ENCODE measurements around the gene ALOX15. TPM values are rescaled to one million over a fixed set of nuclear protein-coding genes. Genes with fewer than 3 reads are reported as not detected.

The ALOX15 gene
- total RNA-seq, 1 experiment from 2014 or later = not detected

DNA sequence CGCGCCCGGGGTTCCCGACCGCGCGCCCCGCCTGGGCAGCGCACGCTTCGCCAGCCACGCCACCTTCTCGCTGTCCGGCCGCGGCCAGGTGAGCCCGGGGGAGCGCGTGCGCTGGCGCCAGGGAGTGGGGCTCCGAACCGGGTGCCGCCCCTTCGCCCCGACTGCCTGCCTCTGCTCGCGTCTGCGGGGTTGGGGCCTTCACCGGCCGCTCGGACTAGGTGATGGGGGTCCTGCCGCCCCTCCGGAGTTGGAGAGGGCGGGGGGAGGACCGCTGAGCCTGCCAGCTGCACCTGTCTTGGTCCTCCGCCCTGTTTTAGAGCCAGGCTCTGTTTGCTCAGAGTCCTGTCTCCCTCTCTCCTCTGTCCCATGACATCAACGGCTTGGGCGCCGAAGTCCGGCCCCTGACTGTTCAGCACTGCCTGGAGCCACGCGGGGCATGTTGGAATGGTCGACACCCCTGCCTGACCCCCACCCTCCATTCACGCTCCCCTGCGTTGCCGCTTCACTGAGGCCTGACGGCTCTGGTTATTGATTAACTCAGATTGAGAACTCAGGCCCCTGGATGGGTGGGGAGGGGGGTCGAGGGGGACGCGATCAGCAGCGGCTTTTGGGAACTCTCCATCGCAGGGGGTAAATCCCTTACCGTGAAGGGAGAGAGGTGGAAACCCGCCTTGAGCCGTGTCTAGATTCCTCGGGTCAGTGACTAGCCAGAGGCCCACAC, 56.4 kb downstream of the ALOX15 start:
- H3K36me3 ChIP-seq (ENCODE audit: control insufficient read depth, insufficient read depth, low read length) = no peaks in the 10 kb centered on the region
- DNase-seq (ENCODE audit: low read depth, low spot score) (no peak), ATAC-seq (no peak)
- intact Hi-C loops (cut with micrococcal nuclease; ENCODE audit: unreplicated experiment) = no loop called here
- CTCF ChIA-PET = no interaction called here
- no peaks in the 10 kb centered on the region for H3K9me3 ChIP-seq (ENCODE audit: control insufficient read depth, insufficient read depth, low read depth, low read length)
- no peak overlapping the region for H3K27ac ChIP-seq (ENCODE audit: low read length)
- in situ Hi-C loops (cut with HindIII; ENCODE audit: low pct_unique_long_range_greater_than_20kb, low sequenced_read_pairs) = no loop called here
- no peaks in the 10 kb centered on the region; the same call in 1 of the 2 replicates for H3K27me3 ChIP-seq (ENCODE audit: control insufficient read depth, insufficient read depth, low read length)
- BruUV-seq (replicated peaks) = no TSS peak
- H3K4me1 ChIP-seq (ENCODE audit: control insufficient read depth, insufficient read depth, low read length) = no peaks in the 10 kb centered on the region
- POLR2A ChIA-PET = no interaction called here
- no peak overlapping the region for H3K4me3 ChIP-seq (ENCODE audit: low read depth in 2 of 2, low read length in 2 of 2)
- TF ChIP-seq POLR2AphosphoS5 (IDR thresholded peaks at IDR 0.05; ENCODE audit: low read depth, low read length) (no peak), CTCF (IDR thresholded peaks at IDR 0.05) (no peak), TCF7L2 (IDR thresholded peaks at IDR 0.05; ENCODE audit: low read depth, low read length) (no peak), REST (IDR thresholded peaks at IDR 0.05; ENCODE audit: insufficient read depth in 1 of 2, low read depth in 2 of 2, low read length in 1 of 2) (no peak), SIN3A (IDR thresholded peaks at IDR 0.05; ENCODE audit: borderline replicate concordance, insufficient read depth, low read depth, low read length) (no peak)

DNA sequence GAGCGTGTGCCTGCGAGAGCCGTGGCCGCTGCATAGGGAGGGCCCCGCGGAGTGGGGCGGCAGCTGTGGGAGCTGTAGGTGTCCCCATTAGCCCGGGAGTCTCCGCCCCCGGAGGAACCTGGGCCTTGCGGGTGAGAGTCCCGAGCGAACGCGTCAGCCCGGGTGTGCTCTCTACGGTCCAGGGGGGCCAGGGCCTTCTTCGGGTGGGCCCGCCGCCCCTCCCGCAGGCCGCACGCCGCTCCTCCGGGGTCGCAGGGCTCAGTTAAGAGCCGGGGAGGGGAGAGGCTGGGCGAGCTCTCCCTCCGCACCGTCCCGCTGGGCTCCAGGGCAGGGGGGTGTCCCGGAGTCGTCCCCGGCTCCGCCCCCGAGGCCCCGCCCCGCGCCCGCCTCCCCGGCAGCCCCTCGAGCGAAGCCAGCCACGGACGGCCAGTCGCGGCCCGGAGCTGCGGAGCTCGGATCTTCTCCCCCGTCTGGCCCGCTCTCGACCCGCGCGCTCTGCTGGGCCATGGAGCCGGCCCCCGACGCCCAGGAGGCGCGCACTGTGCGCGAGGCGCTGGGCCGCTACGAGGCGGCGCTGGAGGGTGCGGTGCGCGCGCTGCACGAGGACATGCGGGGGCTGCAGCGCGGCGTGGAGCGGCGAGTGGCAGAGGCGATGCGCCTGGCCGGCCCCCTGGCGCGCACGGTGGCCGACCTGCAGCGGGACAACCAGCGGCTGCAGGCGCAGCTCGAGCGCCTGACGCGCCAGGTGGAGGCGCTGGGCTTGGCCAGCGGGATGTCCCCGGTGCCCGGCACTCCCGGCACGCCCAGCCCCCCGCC, 57.2 kb downstream of the ALOX15 start, which contains the start of gene SMTNL2:
Gene SMTNL2 (plus strand): TSS at position 429 of the 816 bp plus-strand sequence. CDS start 77 bp downstream, at position 506.
- POLR2A ChIA-PET = no interaction called here
- Histone ChIP-seq H3K9me3 (ENCODE audit: control insufficient read depth, insufficient read depth, low read depth, low read length) (no peaks in the 10 kb centered on the region), H3K27me3 (ENCODE audit: control insufficient read depth, insufficient read depth, low read length) (no peaks in the 10 kb centered on the region; the same call in 1 of the 2 replicates), H3K4me3 (ENCODE audit: low read depth in 2 of 2, low read length in 2 of 2) (peak within 1 kb of the TSS in 1 of 2 experiments; percentile 27; a peak in 2 of 4 replicates), H3K36me3 (ENCODE audit: control insufficient read depth, insufficient read depth, low read length) (no peaks in the 10 kb centered on the region), H3K27ac (ENCODE audit: low read length) (no peak within 1 kb of the TSS), H3K4me1 (ENCODE audit: control insufficient read depth, insufficient read depth, low read length) (no peaks in the 10 kb centered on the region)
- intact Hi-C loops (cut with micrococcal nuclease; ENCODE audit: unreplicated experiment) (no loop called here), in situ Hi-C loops (cut with HindIII; ENCODE audit: low pct_unique_long_range_greater_than_20kb, low sequenced_read_pairs) (no loop called here)
- DNase-seq (ENCODE audit: low read depth, low spot score) (no peak), ATAC-seq (peak; percentile 67)
- no peak for TF ChIP-seq POLR2AphosphoS5 (IDR thresholded peaks at IDR 0.05; ENCODE audit: low read depth, low read length)
- TF ChIP-seq CTCF (IDR thresholded peaks at IDR 0.05) = no peak
- TF ChIP-seq TCF7L2 (IDR thresholded peaks at IDR 0.05; ENCODE audit: low read depth, low read length) = no peak
- no peak for TF ChIP-seq REST (IDR thresholded peaks at IDR 0.05; ENCODE audit: insufficient read depth in 1 of 2, low read depth in 2 of 2, low read length in 1 of 2)
- no peak for TF ChIP-seq SIN3A (IDR thresholded peaks at IDR 0.05; ENCODE audit: borderline replicate concordance, insufficient read depth, low read depth, low read length)
- CTCF ChIA-PET = no interaction called here
- BruUV-seq (replicated peaks) = no TSS peak

All from Panc1 (cell line).